Gastroesophageal sphincter (tissue), 3 donors: ENCODE data around the gene ECSIT.
"Not testable (repeated sequence)": the region's sequence is repeated elsewhere in the genome, so short reads cannot be mapped to it uniquely, and the experiment has no call there.

Experiments used
- EP300 ChIP-seq: sonication (generic); formaldehyde crosslinking; IDR thresholded peaks from one replicate; pipeline ENCODE4 v1.6.1; 2017; ENCODE audit warnings: antibody characterized with exemption, mild to moderate bottlenecking
- TF ChIP-seq, protein P1 (sequence below), 4 experiments: fragments of 200-600 bp in 2 of 4; fragments of 450-650 bp in 2 of 4; sonication (generic) in 1 of 4; IDR thresholded peaks; one replicate each; pipeline ENCODE4 v1.5.1; 2017 to 2019; ENCODE audit warnings: antibody characterized with exemption in 4 of 4, mild to moderate bottlenecking in 2 of 4, moderate library complexity in 2 of 4

DNA sequence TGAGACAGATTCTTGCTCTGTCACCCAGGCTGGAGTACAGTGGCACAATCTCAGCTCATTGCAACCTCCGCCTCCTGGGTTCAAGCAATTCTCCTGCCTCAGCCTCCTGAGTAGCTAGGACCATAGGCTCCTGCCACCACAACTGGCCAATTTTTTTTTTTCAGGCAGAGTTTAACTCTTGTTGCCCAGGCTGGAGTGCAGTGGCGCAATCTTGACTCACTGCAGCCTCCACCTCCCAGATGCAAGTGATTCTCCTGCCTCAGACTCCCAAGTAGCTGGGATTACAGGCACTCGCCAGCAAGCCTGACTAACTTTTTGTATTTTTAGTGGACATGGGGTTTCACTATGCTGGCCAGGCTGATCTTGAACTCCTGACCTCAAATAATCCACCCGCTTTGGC, 44.8 kb upstream of the ECSIT start:
- TF ChIP-seq, protein P1, sequence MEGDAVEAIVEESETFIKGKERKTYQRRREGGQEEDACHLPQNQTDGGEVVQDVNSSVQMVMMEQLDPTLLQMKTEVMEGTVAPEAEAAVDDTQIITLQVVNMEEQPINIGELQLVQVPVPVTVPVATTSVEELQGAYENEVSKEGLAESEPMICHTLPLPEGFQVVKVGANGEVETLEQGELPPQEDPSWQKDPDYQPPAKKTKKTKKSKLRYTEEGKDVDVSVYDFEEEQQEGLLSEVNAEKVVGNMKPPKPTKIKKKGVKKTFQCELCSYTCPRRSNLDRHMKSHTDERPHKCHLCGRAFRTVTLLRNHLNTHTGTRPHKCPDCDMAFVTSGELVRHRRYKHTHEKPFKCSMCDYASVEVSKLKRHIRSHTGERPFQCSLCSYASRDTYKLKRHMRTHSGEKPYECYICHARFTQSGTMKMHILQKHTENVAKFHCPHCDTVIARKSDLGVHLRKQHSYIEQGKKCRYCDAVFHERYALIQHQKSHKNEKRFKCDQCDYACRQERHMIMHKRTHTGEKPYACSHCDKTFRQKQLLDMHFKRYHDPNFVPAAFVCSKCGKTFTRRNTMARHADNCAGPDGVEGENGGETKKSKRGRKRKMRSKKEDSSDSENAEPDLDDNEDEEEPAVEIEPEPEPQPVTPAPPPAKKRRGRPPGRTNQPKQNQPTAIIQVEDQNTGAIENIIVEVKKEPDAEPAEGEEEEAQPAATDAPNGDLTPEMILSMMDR (IDR thresholded peaks at IDR 0.05) = not testable (repeated sequence)
- TF ChIP-seq EP300 = not testable (repeated sequence)
